Retina (tissue), 1 donor: Measurements from ENCODE around the gene UNC5B.
A peak's percentile ranks its signal among the peaks of the same experiment; 100 is the strongest.

Experiments used
- DNase-seq: peaks from one replicate; pipeline ENCODE4 v3.0.0-alpha.2; 2016

UNC5B gene

DNA sequence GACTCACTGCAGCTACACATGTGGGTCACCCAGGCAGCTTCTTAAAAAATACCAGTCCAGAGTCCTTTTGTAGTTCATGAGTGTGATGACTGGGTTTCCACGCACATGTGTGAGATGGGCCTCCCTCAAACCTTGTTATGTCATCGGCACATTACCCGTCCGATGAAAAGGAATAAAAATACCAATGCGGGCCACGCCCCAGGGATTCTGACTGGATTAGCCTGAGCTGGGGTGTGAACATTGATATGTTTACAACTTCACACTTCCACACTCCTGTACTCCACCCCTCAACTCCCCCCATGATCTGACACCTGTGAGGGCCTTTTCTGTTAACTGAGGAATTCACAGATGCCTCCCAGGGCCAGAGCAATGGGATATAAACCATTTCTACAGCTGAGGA, 112.9 kb downstream of the UNC5B start:
- DNase-seq, result no peak

DNA sequence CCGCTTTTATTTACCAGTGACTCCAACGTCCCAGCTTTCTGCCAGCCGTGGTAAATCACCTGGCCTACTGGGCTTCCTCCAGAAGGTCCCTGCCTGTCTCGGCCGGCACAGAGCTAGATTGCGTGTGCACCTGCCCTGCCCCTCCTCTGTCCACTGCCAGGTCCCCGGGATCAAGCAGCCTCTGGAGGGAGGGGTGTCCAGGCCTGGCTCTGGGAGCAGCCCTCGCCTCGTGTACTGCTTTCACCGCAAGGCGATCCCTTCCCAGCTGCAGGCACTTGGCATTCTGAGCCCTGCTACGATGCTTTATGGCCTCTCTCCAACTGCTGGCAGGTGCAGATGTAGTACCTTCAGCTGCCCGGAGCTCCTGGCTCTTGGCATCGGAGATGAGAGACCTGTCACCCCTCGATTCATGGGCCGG, 114.1 kb downstream of the UNC5B start:
- DNase-seq, result no peak

DNA sequence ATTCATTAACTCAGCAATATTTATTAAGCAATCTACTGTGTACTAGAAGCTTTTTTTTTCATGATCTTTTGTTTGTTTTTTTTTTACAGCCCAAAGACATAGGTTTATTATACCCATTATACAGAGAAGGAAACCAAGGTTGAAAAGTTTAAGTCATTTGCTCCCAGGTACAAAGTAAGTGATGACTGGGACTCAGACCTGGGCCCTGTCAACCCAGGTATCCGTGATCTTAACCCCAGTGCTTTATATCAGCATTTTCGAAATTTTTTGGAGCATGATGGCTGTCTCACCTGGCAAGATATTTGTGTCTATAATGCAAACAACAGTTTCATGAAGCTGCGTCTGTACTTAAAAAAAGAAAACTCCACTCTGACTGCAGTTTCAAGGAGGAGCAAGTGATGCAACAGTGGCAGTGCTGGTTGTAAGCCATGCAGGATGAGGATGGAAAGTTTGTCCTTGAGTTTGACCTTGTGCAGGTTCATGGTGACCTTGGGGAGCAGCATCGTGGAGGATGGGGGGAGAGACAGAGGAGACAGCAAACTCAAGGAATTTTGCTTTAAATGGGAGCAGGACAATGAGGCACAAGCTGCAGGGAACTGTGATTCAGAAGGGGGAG, 118.5 kb downstream of the UNC5B start:
- DNase-seq, result no peak

DNA sequence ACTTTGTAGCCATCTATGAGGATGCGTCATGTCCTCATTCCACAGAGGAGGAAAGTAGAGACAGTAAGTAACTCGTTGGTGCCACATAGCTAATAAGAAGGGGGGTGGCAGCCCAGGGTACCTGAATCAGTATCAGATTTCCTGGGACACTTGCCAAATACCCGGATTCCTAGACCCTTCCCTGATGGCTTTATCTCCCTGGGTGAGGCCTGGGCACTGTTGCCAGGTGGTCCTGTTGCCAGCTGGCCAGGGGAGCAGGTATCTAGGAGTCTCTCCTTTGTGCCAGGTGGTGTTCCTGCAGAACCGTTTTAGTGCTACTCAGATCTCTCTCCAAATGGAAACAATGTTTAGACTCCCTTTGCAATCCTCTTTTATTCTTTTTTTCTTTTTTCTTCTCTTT, 119.4 kb downstream of the UNC5B start:
- no peak for DNase-seq

DNA sequence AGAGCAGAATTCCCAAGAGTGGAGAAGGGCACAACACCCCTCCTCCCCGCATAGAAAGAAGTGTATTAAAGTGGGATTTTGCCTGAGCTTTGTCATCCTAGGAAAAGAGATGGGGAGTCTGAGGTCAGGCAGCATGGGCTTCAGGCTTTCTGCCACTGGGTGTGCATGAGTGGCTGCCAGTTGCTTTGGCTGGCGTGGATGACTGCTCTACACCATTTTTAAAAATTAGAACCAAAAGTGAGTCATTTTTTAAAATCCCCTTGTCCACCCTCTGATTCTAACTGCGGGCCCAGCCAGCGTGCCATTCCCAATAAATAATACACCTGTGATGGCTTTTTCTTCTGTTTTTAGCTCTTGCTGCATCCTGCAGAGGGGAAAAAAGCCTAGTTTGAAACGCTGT, 120.1 kb downstream of the UNC5B start:
- no peak for DNase-seq

DNA sequence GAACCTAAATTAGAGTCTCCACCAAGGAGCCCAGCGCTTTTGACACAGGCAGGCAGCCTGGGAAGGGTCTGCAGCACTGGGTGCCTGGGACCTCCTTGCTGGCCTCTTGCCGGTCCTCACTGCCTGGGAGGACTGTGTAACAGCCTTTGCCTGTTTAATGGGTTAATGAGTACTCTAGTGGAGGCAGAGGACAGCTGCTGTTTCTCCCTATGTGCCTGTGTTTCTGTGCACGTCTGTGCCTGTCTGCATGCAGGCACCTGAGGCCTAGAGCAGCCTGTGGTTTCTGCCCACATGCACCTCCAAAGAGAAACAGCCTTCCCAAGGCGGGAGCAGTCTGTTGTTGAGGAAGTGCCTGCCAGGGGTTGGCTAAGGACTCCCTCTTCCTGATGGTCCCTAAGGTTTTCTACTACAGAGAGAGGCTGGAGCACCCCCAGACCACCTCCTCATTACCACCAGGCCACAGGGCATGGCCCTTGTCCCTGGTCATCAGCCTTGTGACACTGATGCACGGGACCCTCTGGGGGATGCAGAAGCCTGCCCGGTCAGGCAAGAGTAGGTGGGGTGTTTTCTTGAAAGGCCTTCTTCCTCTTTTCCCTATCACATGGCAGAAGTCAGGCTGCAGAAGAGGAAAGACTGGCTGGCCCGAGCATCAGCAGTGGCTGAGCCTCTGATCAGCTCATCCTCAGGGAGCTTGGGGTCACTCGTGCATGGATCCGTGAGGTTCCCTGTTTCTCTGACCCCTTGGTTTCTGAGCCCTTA, 120.9 kb downstream of the UNC5B start:
- DNase-seq, result no peak

DNA sequence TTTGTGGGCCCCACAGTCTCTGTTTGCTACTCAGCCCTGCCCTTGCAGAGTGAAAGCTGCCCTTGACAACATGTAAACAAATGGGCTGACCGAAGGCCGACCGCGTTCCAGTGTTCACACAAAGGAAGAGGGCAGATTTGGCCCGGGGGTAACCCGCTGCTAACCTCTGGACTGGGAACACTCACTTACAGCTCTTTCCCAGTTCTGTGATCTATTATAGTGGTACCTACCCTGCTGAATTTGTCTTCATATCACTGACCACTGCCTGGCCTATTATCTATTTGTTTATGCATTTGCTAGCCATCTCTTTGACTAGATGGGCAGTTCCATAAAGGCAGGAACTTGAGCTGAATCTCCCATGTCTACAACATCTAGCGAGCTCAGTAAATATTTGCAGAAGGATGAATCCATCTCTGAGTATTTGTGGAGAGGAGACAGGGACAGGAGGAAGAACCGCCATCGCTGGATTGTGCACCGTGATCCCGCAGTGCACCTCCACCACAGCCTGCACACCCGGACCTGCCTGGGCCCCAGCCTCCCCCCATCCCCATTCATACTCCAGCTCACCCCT, 121.9 kb downstream of the UNC5B start:
- DNase-seq, result no peak

DNA sequence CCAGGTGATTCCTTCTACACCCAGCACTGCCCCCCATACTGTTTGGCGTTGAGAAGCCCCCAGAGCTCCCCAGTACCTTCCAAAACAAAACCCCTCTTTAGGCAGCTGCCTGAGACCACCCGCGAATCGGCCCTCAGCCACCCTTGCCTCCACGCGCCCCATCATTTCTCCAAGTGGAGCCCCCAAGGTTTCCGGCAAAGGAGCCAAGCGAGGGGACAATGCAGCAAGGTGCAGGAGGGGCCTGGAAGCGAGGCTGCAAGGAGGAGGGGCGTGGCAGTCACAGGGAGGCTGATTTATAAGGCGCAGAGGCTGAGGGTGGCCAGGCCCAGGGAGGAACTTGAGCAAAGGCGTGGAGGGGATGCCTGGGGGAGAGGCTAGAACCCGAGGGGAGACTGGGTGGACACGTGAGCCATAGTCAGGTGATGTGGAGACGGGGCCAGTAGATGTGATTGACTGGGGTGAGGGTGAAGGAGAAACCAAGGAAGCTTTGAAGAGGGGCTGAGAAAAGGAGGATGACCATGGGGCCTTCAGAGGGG, 122.9 kb downstream of the UNC5B start:
- no peak for DNase-seq

DNA sequence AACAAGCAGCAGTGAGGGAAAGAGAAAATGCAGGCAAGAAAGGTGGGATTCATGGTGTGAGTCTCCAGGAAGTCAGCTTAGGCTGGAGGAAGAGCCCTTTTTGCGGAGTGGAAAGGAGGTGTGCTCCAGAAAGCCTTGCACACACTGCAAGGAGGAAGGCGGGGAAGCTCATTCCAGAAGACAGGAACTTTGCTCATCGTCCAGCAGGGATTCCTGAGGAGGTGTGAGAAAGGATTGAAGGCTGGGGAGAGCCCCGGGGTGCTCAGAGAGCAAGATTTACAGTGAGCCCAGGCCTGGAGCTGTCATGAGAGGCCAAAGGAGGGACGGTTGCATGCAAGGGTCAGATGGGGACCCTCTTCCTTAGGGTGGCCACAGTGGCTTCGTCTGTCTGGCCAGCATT, 124.3 kb downstream of the UNC5B start:
- no peak for DNase-seq

DNA sequence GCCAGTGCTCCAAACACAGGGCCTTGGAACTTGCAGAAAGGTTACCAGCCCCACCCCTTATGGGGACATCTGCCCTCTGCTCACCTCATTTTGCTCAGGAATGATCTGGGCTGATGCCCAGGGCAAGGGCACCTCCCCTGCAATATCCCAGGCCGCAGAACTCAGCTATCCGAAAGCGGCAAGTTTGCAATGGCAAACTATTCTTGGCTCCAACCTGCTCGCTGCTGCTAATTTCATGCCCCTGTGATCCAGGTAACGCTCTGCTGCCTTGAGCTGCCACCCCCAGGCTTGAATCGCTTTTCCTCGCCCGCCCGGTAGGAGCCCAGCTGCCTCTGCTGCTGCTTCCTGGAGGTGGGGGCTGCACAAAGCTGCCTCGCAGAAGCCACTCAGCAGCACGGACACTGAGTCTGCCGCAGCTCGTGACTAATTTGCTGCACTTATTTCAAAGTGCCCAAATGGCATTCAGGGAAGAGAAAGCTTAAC, 124.9 kb downstream of the UNC5B start:
- no peak for DNase-seq

DNA sequence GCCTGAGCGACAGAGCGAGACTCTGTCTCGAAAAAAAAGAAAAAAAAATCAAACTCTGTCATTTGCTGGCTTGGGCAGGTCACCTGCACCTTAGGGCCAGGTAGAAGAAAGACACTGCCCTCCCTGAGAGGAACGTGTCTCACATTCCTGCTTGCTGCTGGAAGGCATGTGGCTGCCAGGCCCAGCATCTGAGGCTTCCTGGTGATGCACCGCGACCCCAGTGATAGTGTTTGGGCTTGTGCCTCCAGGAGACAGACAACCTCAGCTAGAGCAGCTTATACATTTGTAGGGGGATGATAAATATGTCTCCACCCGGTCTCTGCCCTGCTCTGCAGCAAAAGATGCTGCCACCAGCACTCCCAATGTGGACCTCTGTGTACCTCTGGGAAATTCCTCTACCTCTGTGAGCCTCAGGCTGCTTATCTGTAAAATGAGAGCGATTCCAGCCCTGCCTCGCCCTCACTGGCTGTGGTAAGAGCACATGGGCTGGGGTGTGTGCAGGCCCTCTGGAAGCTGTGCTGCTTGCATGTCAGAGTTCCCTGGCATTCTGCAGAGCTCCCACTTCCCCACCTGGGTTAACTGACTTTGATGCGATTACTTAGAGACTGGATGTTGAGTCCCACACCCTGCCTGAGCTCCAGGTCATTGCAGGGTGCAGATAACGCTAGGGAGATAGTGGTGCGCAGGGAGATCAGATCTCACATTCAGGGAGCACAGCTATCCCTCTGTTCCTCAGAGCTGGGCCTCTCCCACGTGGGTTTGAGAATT, 126.5 kb downstream of the UNC5B start:
- DNase-seq, result no peak

DNA sequence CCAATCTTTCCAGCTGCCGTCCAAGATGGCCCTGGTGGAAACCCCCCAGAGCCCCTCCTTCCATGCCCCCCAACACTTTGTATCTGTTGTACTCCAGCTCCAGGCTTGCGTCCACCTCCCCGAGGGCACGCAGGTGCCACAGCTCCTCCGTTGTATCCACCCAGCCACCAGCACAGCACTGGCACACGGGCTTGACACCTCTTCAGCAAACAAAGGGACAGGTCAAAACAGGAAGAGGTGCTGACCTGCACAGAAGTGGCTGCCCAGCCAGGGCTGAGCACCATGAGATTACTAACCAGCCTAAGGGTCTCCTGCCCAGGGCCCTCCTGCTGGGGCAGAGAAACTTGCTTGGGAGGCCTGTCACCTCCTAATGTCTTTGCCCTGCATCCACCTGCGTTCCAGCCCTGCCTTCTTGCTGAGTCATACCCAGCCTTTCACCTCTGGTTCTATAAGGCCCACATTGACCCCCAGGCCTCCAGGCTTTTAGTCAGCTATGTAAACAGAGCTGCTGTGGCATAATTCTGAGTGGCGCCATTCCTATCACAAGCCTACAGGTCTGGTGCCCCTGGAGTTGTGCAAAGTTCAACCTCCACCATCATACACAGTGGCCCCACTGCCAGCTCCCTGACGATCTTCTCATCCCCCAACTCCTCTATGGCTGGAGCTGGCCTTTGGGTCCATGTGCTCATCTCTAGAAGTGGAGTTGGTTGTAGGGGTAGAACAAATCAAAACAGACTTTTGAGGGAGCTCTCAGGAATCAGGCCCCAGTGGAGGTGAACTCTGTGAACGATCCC, 127.6 kb downstream of the UNC5B start:
- DNase-seq, result no peak

DNA sequence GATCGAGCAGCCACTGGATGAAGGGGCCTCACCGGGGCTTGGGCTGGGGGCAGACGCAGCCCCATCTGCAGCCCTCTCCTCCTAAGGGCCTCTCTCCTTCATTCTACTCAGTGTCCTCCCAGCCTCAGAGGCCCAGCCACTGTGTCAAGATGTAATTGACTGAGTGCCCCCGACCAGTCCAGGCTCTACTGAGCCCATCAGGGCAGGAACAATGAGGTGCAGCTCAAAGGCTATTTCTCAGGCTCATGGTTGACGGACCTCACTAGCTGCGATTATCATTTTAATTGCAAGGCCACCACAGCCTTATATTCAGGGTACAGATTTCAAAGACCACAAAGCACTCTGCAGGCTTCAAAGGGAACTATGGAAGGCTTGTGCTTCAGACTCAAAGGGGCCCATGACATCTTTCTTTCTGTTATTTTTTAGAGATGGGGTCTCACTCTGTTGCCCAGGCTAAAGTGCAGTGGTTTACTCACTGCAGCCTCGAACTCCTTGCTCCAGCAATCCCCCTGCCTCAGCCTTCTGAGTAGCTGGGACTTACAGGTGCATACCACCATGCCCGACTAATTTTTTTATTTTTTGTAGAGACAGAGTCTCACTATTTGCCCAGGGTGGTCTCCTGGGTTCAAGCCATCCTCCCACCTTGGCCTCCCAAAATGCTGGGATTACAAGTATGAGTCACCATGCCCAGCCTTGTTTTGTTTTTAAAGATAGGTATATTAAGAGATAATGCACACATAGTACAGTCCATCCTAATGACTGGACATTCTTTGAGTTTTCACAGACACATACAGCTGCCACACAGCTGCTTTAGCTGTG, 130.4 kb downstream of the UNC5B start:
- peak; percentile 47 for DNase-seq

DNA sequence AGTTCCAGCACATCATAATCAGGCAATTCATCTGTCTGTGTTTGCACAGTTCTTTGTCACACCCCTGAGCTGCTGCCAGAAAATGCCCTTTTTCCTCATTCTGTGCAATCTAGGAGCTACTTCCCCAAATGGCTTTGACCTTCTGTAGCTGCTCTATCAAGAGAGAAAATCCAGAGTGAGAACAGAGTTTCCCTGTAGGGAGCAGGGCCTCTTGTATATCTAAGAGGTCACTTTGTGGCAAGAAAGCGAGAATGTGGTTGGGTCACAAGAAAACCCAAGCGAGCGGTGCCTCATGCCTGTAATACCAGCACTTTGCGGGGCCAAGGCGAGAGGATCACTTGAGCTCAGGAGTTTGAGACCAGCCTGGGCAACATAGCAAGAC, 131.0 kb downstream of the UNC5B start:
- DNase-seq, result no peak

DNA sequence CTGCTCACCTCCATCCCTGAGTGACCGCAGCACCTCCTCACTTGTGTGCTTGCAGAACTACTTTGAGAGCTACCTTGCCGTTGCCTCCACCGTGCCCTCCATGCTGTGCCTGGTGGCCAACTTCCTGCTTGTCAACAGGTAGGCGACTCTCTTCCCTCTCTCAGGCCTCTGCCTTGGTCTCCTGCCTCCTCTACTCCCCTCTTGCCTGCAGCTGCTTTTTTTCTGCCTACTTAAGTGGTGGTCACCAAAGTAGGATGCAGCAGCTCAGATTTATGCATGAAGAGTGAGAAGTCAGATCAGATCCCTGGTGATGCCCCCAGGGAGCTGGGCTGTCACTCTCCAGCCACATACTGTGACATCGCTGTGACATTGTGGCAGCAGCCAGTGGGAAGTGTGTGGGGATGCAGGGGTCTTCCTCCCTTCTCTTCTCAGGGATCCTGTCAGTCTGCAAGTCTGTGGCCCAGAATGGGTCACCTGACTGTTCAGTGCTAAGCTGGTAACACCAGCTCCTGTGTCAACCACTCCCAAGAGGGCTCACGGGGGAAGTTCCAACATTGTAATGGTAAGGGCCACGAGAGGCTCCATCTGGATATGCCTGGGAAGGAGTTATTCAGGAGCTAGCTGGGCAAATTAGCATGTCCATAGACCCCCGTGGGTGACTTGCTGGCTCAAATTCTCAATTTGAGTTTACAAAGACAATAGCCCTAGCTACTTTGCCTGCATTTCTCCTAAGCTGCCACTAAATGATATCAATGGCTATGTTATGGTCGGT, 132.0 kb downstream of the UNC5B start:
- DNase-seq, result no peak

DNA sequence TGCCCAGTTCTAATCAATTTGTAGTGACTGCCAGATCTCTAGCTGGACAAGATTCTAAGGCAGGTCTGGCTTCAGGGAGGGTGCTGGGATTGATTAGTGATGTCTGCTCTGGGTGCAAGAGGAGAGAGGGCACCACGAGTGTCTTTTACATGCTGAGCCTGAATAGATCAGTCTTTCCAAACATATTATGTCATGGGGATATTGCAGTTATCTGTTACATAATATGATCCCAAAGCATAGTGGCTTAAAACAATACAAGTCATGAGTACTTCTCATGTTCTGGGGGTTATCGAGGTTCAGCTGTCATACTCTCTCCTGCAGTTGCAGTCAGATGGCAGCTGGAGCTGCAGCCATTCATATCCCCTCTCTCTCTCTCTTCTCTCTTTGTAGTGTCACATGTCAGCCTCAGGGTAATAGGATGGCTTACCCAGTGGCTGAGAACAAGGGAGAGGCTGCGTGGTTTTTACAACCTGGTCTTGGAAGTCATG, 132.7 kb downstream of the UNC5B start:
- DNase-seq, result peak; percentile 33

DNA sequence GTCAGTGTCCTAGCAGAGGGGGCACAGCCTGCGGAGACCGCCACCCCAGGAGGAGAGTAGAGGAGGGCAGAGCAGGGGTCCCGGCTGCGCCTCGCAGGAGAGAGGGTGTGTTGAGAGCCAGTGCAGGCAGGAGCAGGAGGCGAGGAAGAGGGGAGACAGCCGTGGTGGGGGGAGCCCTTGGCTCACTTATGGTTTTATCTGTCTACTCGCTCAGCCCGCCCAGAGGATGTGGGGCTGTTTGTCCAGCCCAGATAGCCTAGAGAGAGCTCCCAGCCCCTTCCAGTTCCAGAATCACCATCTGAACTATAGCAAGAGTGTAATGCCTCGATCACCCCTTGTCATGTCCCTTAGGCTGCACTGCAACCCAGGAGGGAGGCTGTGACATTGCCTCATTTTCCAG, 133.3 kb downstream of the UNC5B start:
- no peak for DNase-seq

DNA sequence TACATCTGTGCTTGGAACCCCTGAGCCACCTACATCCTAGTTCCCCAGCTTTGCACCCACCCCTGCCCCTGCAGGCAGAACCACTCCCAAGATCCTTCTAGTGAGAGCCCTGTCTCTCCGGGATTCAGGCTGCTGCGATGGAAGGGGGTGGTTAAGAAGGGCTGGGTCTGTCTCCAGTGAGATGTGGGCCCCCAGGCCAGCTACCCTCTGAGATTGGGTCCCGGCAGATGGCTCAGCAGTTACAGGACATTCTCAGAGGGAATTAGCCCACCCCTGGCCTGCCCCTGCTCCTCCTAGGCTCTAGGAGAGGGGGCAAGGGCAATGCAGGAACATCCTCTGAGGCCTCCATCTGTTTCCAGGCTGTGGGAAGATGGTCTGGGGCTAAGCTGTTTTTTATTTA, 134.4 kb downstream of the UNC5B start:
- peak; percentile 27 for DNase-seq

DNA sequence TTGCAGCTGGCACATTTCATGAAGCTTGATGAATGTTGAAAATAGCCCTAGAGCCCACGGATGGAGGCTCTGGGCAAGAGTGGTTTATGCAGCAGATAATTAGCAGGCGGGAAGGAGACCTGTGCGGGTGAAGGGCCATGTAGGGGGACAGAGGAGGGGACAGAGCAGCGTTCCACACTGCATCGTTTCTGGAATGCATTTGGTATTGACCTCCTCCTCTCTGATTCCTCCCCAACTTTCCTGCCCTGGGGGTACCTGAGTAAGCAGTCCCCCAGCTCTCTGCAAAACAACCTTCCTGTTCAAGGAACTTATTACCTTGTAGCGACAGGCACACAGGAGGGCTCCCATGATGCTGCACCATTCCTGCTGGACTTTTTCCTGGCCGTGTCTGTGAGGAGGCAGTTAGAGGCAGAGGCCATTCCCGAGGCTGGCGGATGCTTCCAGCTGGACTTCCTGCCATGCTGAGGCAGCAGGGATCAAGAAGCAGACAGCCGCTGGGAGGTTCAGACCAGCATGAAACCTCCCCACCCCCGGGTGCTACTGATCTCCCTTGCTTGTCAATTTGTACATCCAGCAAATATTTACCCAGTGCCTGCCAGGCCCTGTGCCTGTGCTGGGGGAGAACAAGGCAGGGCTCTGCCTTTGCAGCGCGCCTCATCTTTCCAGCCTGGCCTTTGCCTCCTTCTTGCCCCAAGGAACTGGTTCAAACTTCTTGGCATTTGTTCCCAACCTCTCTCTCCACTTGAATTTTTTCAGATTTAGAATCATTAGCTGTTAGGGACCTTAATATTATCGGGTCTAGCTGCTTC, 135.4 kb downstream of the UNC5B start:
- DNase-seq, result no peak

DNA sequence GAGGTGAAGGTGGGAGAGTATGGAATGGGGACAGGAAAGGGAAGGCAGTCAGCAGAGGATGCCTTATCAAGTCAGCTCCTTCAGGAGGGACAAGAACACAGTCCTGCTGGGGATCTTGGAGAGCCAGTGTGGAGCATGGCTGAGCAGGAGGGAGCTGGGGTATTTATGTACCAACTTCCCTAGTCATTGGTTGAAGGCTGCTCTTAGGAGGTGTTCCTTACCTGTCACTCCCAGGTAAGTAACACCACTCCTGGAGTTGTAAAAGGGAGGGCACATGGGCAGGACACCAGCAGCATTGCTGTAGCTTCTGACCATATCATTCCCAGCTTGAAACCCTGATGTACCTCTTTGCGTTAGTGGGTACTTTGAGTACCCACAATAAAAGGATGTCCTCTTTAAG, 136.5 kb downstream of the UNC5B start:
- no peak for DNase-seq
